Measurements from ENCODE around the gene HOXB2. TPM values are rescaled to one million over a fixed set of nuclear protein-coding genes. Genes with fewer than 3 reads are reported as not detected.

Gene HOXB2
- total RNA-seq, 1 donor from 2014 or later = 4.9 TPM

DNA sequence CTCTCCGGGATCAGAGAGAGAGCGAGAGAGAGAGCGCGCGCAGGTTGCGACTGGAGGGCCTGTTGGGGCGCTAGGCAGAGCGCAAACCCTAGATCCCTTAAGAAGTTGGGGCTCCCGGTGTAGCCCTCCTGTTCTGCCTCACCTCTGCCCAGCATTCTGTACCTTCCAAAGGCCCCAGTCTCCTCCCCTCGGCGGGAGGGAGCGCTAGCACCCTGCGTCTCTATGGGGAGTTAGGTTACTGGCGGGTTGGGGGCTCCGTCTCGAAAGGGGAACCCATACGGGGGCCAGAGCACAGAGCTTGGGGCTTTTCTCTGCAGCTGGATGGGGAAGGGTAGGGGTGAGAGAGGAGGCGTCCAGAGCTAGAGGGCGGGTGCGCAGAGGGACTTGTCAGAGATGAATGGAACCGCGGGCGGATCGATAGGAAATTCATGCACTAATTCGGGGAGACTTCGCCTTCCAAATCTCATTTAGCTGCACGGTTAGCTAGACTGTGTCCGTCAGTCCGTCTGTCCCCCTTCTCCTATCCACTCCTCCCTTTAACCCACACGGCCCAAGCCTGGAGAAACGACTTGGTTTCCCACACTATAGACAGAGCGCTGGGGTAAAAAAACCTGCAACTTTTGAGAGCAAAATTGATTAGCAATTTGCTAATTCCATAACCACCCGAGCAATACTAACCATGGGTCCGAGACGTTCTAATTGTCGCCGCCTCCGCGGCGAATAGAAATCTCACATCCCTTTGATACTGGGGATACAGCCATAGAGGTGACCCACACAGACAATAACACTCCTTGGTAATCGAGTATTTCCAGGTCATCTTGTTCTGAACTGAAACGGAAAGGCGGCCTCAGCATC, 33.9 kb upstream of the HOXB2 start:
- DNase-seq = no peak

DNA sequence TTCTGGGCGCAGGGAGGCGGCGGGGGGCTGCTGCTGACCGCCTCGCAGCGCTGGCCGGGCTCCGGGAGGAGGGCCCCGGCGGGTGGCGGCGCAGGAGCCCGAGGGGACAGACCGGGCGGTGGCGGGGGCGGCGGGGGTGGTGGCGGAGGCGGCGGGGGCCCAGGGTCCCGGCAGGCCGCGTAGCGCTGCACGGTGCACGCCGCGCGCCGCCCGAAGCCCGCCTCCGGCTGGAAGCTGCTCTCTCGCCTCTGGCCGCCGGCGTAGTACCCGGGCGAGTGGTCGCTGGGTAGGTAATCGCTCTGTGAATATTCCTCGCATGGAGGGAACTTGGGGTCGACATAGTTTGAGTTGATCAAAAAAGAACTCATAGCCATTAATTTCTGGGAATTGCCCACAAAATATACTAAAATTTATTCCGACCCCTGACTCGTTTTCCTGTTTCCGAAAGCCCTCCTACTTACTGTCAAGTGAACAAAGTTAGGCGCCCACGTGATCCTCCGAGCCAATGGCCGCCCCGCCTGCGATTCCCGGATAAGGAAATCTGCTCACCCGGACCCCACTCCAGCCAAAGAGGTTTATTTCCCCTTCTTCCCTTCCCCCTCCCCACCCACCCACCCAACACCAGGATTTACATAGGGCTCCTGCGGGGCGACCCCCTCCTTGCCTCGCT, 33.2 kb upstream of the HOXB2 start, which contains the start of gene HOXB4:
Gene HOXB4 (minus strand): TSS at position 405 of the 670 bp plus-strand sequence. CDS start 31 bp downstream, at position 374.
- DNase-seq = peak; percentile 71

DNA sequence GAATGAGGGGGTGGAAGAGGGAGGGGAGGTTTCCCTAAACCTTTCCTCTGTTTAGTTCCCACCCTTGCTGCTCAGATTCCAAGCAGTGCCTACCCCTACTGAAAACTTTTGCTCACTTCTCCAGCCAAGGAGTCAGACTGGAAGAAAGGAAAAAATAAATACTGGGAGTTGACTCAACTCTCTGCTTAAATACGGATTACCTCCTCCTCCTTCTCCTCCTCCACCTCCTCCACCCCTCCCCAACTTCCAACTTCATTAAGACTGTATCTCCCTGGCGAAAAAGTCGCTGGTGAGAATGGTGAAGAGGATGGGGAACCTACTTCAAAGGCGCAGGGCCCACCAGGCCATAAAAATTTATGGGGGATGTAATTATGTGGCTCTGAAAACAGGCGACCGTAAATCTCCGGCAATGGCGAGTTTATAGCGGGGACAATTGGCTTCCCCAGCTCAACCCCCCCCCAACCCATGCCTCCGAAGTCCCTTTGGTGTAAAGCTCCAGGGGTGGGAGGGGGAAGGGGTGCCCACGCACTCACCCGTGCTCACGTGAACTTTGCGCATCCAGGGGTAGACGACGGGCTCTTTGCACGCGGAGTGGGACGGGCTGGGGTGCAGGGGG, 32.5 kb upstream of the HOXB2 start:
- DNase-seq = no peak

DNA sequence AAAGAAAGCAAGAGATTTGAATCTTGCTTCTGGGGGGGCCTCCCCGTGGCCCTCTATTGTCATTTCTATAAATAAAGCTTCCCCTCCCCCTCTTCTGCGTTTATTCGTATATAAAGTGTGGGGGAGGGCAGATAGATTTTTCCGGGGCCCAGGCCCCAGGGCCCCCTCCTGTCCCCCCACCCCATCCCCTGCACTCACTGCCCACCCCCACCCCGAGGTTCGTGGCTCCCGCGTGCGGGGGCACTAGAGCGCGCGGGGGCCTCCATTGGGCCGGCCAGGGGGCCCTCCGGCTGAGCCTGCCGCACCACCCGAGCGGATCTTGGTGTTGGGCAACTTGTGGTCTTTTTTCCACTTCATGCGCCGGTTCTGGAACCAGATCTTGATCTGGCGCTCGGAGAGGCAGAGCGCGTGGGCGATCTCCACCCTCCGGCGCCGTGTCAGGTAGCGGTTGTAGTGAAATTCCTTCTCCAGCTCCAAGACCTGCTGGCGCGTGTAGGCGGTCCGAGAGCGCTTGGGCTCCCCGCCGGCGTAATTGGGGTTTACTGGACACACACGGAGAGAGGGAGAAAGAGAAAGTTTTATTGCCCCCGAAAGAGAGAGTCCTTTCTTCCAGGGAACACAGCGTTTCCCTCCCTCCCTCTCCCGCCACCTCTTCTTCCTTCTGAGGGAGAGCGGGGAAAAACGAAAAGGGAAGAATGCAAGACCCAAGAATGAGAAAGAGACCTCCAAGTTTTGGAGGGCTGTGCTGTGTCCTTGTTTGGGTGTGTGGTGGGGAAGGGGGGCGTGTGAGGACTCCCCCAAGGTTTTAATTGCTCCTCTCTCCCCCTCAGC, 31.8 kb upstream of the HOXB2 start:
- DNase-seq = no peak

DNA sequence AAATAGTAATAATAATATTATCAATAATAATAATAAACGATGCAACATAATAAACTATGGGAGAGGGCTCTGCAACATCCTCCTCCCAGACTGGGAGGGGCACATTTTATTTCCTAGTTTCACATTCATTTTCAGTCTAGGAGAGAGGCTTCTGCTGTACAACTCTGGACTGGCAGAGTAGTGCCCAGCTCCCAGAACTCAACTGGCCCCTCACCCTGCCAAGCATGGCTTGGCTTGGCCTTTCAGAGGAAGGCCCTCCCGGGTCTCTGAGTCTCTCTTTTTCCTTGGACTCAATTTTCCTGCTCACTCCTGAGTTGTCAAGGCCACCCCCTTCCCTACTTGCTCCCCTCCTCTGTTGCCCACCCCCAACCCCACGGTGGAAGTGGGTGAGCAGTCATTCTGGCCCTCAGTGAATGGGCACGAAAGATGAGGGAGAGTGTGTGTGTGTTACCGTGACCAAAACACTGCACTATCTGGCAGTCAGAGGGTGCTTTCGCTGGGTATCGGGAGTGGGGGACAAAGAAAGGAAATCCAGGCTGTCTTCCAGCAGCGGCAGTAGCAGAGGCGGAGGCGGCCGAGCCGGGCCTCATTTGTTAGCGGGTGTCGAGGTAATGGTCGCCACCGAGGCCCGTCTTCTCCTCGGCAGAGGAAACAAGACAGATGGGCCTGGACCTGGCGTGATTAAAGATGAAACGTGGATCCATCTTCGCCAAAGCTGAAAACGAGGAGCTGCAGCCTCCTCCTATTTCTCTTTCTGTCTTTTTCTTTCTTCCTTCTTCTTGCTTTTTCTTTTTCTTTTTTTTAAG, 31.0 kb upstream of the HOXB2 start:
- DNase-seq = no peak

DNA sequence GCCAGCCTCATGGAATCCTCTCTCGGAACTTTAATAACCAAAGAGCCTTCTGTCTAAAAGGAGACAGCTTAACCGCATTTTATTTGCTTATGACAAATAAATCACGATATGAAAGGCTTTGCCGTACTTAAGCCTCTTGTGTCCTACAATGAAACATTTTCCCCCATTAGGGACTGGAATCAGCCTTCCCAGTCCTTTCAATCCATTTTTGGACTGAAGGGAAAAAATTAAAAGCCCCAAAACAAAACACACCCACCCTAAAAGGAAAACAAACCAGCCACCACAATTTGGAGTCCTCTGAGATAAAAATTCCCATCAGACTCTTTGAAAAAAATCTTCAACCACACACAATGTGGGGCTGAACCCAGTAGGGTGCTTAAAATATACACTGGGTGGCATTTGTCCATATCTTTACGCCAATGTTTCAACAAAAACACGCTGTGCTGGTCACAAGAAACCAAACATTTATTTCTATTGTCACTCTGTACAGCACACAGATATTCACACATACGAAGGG, 30.2 kb upstream of the HOXB2 start:
- no peak for DNase-seq

DNA sequence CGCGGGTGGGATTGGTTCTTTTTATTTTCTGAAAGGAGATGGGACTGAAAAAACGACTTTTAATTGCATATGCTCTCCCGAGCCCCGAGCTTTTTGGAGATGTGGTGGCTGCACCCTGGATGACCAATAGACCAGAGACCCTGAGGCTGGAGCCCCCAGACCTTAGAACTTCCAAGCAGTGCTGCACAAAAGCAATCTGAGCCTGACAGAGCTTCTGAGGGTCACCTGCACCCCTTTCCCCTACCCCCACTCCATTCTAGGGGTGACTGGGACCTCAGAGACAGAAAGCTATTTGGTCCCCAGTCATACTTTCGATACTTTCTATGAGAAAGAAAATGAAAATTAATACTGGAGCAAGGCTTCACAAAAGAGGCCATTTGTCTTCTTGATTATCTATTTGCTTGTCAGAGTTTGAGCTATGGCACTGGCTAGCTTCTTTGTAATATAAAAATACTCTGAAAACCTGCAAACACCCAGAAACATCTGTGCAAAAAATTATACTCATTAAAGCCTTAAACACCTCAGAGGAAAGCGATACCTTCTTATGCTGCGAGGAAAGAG, 29.7 kb upstream of the HOXB2 start:
- DNase-seq = no peak

DNA sequence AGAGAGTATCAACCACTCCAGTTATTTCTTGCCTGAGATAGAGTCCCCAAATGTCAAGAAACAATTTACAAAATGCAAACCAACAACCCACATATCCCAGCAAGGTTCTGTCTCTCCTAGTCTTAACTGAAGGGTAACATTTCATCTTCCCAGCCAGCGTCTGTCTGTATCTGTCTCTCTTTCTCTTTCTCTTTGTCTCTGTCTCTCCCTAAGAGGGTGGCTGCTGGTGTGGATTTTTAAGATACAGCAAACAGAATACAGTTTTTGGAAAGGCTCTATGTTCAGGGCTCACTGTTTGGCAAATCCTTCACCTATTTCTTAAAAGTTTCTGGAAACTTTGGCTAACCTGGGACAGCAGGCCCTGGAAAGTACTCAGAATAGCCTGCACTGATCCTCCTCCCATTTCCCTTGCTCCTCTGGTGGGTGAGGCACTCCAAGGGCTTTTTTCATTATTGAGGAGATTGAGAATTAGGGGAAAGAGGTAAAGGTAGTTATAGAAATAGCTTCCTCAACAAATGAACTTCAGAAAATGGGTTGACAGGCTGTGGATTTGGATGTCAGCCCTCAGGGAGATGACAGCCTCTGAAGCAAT, 27.0 kb upstream of the HOXB2 start:
- DNase-seq = no peak

DNA sequence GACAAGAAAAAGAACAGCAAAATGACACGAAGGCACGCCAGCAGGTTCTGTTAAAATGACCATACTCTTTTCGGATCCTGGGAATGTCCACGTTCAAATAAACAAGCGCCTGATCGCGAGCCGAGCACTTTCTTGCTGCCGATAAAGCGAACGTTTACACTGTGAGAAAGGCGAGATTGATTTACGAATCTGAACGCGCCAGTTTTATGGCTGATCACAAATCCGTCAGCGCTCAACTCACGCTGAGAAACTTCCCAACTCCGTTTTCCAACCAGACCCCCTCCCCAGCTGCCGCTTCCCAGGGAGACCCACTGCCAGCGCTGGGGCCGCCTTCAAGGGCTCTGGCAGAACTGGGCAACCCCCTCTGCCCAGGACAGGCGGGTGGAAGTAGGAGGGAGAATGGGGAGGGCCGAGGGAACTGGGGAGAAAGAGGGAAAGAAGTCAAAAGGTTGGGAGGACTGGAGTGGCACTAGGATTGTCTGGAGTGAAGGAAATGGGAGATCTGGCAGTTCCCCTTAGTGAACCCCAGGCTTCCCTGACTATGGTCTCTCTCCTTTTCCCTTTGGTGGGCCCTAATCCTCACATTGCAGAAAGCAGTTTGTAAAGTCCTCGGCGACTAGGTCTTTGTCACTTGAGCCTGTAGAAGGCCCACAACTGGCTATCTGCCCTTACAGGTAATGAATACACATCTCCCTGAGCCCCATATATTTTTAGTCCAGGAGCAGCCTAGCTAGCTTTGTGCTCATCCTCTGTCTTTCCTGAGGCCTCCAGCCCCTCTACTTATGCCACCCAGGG, 26.3 kb upstream of the HOXB2 start:
- no peak for DNase-seq

DNA sequence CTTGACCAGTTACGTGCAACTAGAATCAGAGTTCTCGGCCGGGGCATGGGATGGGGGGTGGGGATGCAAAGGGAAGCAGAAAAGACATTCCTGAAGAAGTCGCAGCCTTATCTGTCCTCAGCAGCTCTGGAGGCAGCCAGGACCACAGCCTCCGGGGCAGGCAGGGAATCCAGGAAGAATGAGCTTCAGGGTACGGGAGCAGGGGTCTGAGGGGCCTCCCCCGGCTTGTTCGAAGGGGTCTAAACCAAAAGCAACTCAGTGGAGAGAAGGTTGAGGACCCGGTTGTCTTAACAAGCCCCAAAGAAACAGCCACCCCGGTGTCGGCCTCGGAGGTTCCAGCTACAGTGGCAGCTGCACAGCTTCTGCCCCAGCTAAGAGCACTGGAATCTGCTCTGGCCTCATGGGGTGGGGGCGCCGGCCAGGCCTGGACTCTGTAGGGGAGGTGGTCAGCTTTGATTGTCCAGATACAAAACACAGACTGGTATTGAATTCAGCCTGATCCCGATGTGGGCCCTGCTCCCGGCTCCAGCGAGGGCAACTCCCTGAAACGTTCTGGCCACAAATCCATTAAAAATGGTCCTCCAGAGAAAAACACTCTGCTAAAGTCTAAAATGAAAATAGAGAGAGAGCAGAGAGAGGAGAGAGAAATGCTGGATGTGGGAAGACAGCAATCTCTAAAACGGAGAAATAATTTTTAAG, 25.6 kb upstream of the HOXB2 start:
- DNase-seq = no peak

DNA sequence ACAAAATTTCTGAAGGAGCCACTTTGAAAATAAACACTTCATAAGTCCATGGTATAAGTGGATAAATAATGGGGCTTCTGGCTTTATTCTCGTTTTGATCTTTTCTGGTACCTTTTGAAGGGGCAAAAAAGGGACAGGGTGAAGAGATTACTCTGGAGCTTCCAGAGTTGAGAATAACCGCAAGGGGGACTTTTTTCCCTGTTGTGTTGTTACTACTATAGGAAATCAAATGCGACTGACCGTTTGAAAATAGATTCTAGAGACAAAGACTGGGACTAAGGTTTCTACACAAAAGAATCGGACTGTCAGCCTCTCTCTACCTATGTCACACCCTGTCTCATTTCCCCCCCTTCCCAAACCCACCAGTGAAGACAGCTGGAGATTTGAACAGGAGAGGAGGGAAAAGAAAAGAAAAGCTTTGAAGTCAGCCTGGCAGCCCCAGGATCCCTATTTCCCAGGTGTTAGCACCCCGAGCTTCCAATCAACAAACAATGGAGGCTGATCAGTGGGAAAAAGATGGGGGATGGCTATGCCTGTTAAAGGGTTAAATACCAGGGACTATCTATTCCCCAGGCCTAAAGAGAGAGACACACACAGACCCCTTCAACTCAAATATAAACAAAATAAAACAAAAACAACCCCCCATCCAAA, 24.9 kb upstream of the HOXB2 start:
- DNase-seq = no peak

DNA sequence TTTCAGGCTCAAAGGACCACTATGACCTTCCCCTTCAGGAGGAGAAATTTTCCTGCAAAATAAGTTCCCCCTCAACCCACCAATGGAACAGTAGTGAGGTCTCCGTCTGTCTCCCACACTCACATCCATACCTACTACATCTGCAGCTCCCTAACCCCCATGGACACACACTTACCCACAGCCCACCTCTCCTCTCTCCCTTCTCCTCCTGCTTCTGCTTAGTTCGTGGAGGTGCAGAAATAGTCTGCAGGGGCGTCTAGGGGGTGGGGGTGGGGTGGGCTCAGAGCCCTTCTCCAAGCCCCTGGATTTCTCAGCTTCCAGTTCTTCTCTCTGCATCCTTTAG, 24.3 kb upstream of the HOXB2 start:
- no peak for DNase-seq

DNA sequence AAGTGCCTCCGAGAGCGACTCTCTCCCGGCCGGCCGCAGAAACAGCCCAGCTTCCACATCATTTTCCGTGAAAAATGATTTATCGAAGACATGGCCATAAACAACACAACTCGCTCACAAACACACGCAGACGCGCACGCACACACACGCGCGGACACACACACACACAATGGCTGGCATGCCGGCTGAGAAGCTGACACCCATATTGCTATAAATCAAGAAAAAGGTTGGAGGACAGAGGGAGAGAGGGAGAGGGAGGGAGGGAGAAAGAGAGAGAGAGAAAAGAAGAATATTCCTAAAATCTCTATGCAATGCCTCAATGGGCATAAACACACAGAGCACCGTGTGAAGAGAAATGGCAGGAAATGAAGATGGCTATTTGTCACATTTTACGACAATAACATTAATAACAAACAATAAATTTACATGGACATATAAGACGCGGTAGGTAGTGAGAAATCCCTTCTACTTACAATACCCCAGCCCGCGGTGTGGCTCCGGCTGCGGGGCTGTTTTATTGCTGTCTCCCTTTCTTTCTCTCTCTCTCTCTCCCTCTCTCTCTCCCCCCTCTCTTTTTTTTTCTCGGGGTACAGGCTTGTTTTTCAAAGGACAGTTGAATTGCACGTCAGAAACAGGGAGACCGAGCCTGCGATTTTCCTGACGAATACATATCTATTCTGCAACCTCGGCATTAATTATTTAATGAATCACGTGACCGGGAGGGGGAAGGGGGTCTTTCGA, 23.8 kb upstream of the HOXB2 start:
- no peak for DNase-seq

DNA sequence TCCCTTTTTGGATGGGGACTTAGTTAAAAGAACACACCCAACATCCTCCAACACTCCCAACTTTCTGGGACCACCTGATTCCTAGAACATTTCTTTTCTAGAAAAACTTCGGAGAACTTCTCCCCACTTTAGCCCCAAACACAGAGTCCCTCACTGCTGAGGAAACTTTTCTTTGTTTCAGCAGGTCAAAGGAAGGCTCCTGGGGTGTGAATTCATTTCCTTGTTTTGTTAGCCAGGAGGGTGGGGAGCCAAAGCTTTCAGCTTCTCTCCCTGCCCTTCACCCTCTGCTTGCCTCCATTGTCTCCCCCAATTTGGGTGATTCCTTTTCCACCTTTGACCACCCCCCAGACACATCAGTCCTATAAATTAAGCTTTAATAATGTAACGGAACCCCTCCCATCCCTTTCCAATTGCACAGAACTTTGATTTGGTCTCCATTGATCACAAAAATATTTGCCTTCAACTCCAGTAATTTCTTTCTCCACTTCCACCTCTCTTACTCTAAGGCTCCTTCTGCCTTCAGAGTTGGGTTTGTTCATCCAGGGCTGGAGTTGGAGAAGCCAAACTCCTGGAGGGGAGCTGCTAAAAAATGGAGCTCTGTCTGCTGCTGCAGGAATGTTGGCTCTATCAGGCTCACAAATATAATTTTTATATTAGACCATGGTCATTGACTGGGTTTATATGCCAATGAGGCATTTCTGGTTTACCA, 22.9 kb upstream of the HOXB2 start:
- no peak for DNase-seq

DNA sequence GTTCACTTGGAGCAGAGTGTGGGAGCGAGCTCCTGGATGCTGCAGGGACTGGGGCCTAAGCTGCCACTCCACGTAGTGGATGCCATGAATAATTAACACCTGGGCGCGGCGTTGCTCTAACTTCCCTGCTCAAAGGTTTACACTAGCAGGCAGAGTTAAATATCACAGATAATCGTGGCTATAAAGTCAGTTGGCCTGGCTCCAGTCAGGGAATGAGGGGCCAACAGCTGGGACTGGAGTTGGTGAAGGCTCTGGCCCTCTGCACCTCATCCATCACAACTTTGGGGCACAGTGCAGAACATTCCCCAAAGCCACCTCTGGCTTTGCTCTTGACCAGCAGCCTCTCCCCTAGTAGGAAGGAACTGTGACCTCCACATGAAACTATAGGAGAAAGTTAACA, 22.3 kb upstream of the HOXB2 start:
- DNase-seq = no peak

DNA sequence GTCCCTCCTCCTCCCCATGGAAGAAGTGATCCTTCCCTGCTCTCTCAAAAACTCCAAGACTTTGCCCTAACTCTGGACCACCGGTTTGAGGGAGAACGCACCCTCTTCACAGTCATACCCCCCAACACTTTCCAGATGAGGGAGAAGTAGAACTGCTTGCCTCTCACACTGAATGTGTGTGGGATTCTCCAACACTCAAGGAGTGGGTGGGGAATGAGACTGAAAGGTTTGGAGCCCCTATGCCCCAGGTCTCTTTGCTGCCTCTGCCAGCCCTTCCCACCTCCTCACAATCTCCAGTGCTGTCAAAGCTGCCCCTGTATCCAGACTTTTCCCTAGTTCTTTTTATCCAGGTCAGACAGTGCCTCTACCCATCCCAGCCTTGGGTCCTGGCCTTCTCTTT, 21.8 kb upstream of the HOXB2 start:
- no peak for DNase-seq

All from skin of body (tissue), 2 donors.